SK-N-MC (cell line): Measurements from ENCODE around the gene TEX13A.

Experiments used
- DNase-seq: peaks from one replicate; pipeline ENCODE4 v3.0.0-alpha.2; 2011; ENCODE audit warnings: low read depth, low spot score
- H3K27ac ChIP-seq: fragments of 200-600 bp; sonication (generic); 2 replicates; pipeline ENCODE4 v1.5.1; 2016; ENCODE audit warnings: mixed run types
- H3K36me3 ChIP-seq: fragments of 200-600 bp; sonication (generic); 2 replicates; pipeline ENCODE4 v1.6.1; 2017; ENCODE audit warnings: antibody characterized with exemption, low read length, mixed read lengths; ENCODE audit not compliant: insufficient read depth
- H3K4me3 ChIP-seq: fragments of 200-600 bp; sonication (generic); 2 replicates; pipeline ENCODE4 v1.5.1; 2016
- H3K9ac ChIP-seq: fragments of 200-600 bp; sonication (generic); 2 replicates; pipeline ENCODE4 v1.8.0; 2017; ENCODE audit warnings: mixed run types, mixed read lengths; ENCODE audit not compliant: insufficient read length
- H3K9me3 ChIP-seq: fragments of 200-600 bp; sonication (generic); 2 replicates; pipeline ENCODE4 v1.6.1; 2017; ENCODE audit warnings: low read depth, mild to moderate bottlenecking, antibody characterized with exemption, low read length, moderate library complexity, mixed read lengths
- EZH2 ChIP-seq: fragments of 200-600 bp; sonication (generic); IDR thresholded peaks from one replicate; pipeline ENCODE4 v1.6.1; 2017; ENCODE audit warnings: antibody characterized with exemption
- FOXP2 ChIP-seq: optimal IDR thresholded peaks from 2 replicates; pipeline ENCODE3; 2011; ENCODE audit warnings: mild to moderate bottlenecking, moderate library complexity; ENCODE audit not compliant: insufficient read depth; ENCODE audit errors: extremely low read length, control extremely low read depth
- POLR2AphosphoS5 ChIP-seq: IDR thresholded peaks from 2 replicates; pipeline ENCODE4 v1.6.1; 2012; ENCODE audit warnings: mild to moderate bottlenecking, low read depth, low read length, borderline replicate concordance

Gene TEX13A

GRCh38 chrX:105229146-105229545 is 8.7 kb upstream of the TEX13A start:
- no peak overlapping the region for H3K4me3 ChIP-seq
- H3K27ac ChIP-seq = no peak overlapping the region
- H3K36me3 ChIP-seq = no peaks in the 10 kb centered on the region
- no peak overlapping the region for H3K9ac ChIP-seq
- DNase-seq = no peak
- TF ChIP-seq POLR2AphosphoS5 (no peak), FOXP2 (no peak), EZH2 (no peak)
- H3K9me3 ChIP-seq = no peaks in the 10 kb centered on the region

- Histone ChIP-seq H3K4me3 (no peak overlapping the region), H3K36me3 (no peaks in the 10 kb centered on the region), H3K9me3 (no peaks in the 10 kb centered on the region), H3K27ac (no peak overlapping the region), H3K9ac (no peak overlapping the region)
- DNase-seq = no peak
- no peak for TF ChIP-seq FOXP2
- TF ChIP-seq EZH2 = no peak
- no peak for TF ChIP-seq POLR2AphosphoS5
These were observed 8.1 kb upstream of the TEX13A start for GRCh38 chrX:105228602-105229001.

DNA sequence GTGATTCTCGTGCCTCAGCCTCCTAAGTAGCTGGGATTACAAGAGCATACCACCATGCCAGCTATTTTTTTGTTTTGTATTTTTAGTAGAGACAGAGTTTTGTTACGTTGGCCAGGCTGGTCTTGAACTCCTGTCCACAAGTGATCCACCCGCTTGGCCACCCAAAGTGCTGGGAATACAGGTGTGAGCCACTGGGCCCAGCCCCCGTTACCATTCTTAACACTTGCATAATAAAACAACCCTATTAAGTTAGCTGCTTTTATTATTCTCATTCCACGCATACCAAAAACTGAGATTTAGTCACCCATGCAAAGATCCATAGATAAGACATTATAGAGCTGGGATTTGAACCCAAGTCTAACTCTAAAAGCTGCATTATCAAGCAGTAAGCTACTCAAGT is 6.0 kb upstream of the TEX13A start:
- no peaks in the 10 kb centered on the region for H3K9me3 ChIP-seq
- no peak for DNase-seq
- TF ChIP-seq POLR2AphosphoS5 (no peak), FOXP2 (no peak), EZH2 (no peak)
- no peak overlapping the region for H3K27ac ChIP-seq
- H3K9ac ChIP-seq = no peak overlapping the region
- no peak overlapping the region for H3K4me3 ChIP-seq
- H3K36me3 ChIP-seq = no peaks in the 10 kb centered on the region

GRCh38 chrX:105221374-105221773 is 880 bp upstream of the TEX13A start:
- no peaks in the 10 kb centered on the region for H3K9me3 ChIP-seq
- no peak overlapping the region for H3K27ac ChIP-seq
- TF ChIP-seq EZH2 = no peak
- TF ChIP-seq FOXP2 = no peak
- no peak for TF ChIP-seq POLR2AphosphoS5
- no peak overlapping the region for H3K9ac ChIP-seq
- no peak overlapping the region for H3K4me3 ChIP-seq
- no peak for DNase-seq
- H3K36me3 ChIP-seq = no peaks in the 10 kb centered on the region

GRCh38 chrX:105219454-105220401 is 766 bp downstream of the TEX13A start:
- DNase-seq = no peak
- no peak for TF ChIP-seq POLR2AphosphoS5
- no peak for TF ChIP-seq FOXP2
- TF ChIP-seq EZH2 = no peak
- Histone ChIP-seq H3K9me3 (no peaks in the 10 kb centered on the region), H3K4me3 (no peak overlapping the region), H3K36me3 (no peaks in the 10 kb centered on the region), H3K9ac (no peak overlapping the region), H3K27ac (no peak overlapping the region)

- Histone ChIP-seq H3K27ac (no peak overlapping the region), H3K9ac (no peak overlapping the region), H3K36me3 (no peaks in the 10 kb centered on the region), H3K9me3 (no peaks in the 10 kb centered on the region), H3K4me3 (no peak overlapping the region)
- TF ChIP-seq POLR2AphosphoS5 = no peak
- no peak for TF ChIP-seq EZH2
- no peak for TF ChIP-seq FOXP2
- DNase-seq = no peak
These were observed 9.4 kb downstream of the TEX13A start for GRCh38 chrX:105211066-105211575.

- Histone ChIP-seq H3K4me3 (no peak overlapping the region), H3K9me3 (no peaks in the 10 kb centered on the region), H3K9ac (no peak overlapping the region), H3K27ac (no peak overlapping the region), H3K36me3 (no peaks in the 10 kb centered on the region)
- TF ChIP-seq POLR2AphosphoS5 (no peak), FOXP2 (no peak), EZH2 (no peak)
- no peak for DNase-seq
These were observed 10.2 kb downstream of the TEX13A start for GRCh38 chrX:105210258-105210657.

DNA sequence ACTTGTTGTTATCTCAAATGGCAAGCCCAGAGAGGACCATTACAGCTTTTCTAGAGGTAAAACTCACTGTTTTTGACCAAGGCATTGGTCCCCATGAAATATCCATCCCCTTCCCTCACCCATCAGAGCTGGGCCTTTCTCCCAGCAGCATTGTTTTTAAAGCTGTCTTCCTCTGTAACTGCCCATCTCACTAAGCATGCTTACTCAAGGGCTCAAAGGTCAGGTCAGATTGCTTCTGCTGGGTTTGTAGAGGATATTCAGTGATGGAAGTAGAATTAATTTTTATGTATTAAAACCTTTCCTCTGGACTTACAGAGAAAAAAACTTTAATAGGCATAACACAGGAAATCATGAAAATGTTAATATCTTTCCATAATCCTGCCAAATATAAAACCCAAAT is 11.1 kb downstream of the TEX13A start:
- no peaks in the 10 kb centered on the region for H3K36me3 ChIP-seq
- H3K27ac ChIP-seq = no peak overlapping the region
- no peak for DNase-seq
- H3K9ac ChIP-seq = no peak overlapping the region
- H3K9me3 ChIP-seq = no peaks in the 10 kb centered on the region
- H3K4me3 ChIP-seq = no peak overlapping the region
- TF ChIP-seq EZH2 = no peak
- TF ChIP-seq POLR2AphosphoS5 = no peak
- TF ChIP-seq FOXP2 = no peak
